SU-DHL-6 (cell line): ENCODE data around the gene CMPK2.

ENCODE experiments used
- EZH2phosphoT487 ChIP-seq: fragments of 200-600 bp; sonication (generic), shearing (Covaris generic); conservative IDR thresholded peaks from 2 replicates; pipeline ENCODE4 v1.6.1; 2018; ENCODE audit warnings: mild to moderate bottlenecking, antibody characterized with exemption, low read length, moderate library complexity, mixed read lengths
- TF ChIP-seq, protein P1 (sequence below): fragments of 200-600 bp; sonication (generic); IDR thresholded peaks from one replicate; pipeline ENCODE4 v1.5.1; 2017; ENCODE audit warnings: antibody characterized with exemption, mild to moderate bottlenecking, low read length, moderate library complexity; ENCODE audit not compliant: insufficient read depth, poor library complexity, severe bottlenecking

DNA sequence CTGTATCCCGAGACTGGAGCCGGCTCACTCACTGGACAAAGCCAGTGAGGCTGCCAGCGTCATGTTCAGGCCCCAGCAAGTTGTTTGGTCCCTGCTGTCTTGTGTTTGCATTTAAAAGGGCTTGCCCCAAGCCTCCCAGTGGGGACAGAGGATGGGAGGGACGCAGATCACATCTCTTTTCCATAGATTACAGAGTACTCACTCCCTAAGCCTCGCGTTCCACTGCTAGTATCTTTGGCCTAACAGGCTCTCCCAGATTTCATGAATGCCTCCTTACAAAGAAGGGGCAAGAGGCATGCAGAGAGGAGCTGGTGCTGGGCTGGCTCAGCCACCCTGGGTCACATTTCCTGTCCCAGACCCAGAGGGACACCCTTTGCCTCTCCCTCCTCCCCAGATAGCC lies 59.1 kb downstream of the CMPK2 start:
- TF ChIP-seq, protein P1, sequence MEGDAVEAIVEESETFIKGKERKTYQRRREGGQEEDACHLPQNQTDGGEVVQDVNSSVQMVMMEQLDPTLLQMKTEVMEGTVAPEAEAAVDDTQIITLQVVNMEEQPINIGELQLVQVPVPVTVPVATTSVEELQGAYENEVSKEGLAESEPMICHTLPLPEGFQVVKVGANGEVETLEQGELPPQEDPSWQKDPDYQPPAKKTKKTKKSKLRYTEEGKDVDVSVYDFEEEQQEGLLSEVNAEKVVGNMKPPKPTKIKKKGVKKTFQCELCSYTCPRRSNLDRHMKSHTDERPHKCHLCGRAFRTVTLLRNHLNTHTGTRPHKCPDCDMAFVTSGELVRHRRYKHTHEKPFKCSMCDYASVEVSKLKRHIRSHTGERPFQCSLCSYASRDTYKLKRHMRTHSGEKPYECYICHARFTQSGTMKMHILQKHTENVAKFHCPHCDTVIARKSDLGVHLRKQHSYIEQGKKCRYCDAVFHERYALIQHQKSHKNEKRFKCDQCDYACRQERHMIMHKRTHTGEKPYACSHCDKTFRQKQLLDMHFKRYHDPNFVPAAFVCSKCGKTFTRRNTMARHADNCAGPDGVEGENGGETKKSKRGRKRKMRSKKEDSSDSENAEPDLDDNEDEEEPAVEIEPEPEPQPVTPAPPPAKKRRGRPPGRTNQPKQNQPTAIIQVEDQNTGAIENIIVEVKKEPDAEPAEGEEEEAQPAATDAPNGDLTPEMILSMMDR: no peak
- no peak for TF ChIP-seq EZH2phosphoT487
